H9 (cell line): ENCODE data around the gene ABCB8. TPM values are rescaled to one million over a fixed set of nuclear protein-coding genes. Genes with fewer than 3 reads are reported as not detected.

Experiments used
- DNase-seq: peaks from one replicate; pipeline ENCODE4 v3.0.0-alpha.2; 2017
- H2AFZ ChIP-seq: one replicate; pipeline ENCODE4 v1.6.1; 2013; ENCODE audit warnings: mild to moderate bottlenecking, low read length, control low read depth, moderate library complexity
- H2AK5ac ChIP-seq: 2 replicates; pipeline ENCODE4 v1.6.1; 2013; ENCODE audit warnings: low read length, control low read depth, mixed read lengths; ENCODE audit not compliant: insufficient read length
- H2BK120ac ChIP-seq: one replicate; pipeline ENCODE4 v1.6.1; 2013; ENCODE audit warnings: low read depth, mild to moderate bottlenecking, low read length, control low read depth, inconsistent platforms; ENCODE audit not compliant: poor library complexity, severe bottlenecking
- H2BK12ac ChIP-seq: 2 replicates; pipeline ENCODE4 v1.6.1; 2013; ENCODE audit warnings: low read length, control low read depth, mixed read lengths, low read depth; ENCODE audit not compliant: insufficient read length
- H2BK15ac ChIP-seq: 2 replicates; pipeline ENCODE4 v1.6.1; 2013; ENCODE audit warnings: low read depth, low read length, control low read depth
- H2BK20ac ChIP-seq: one replicate; pipeline ENCODE4 v1.6.1; 2013; ENCODE audit warnings: low read depth, mild to moderate bottlenecking, low read length, control low read depth, inconsistent platforms; ENCODE audit not compliant: poor library complexity, severe bottlenecking
- H2BK5ac ChIP-seq: 2 replicates; pipeline ENCODE4 v1.6.1; 2013; ENCODE audit warnings: low read length, control low read depth, mixed read lengths; ENCODE audit not compliant: insufficient read length
- H3K14ac ChIP-seq: 2 replicates; pipeline ENCODE4 v1.6.1; 2013; ENCODE audit warnings: low read length, control low read depth; ENCODE audit not compliant: insufficient read depth
- H3K18ac ChIP-seq: 2 replicates; pipeline ENCODE4 v1.6.1; 2013; ENCODE audit warnings: low read depth, mild to moderate bottlenecking, mixed read lengths, low read length, control low read depth; ENCODE audit not compliant: insufficient read length
- H3K23ac ChIP-seq: 2 replicates; pipeline ENCODE4 v1.6.1; 2013; ENCODE audit warnings: low read length, control low read depth, mixed read lengths, low read depth; ENCODE audit not compliant: insufficient read length
- H3K23me2 ChIP-seq: 2 replicates; pipeline ENCODE4 v1.6.1; 2013; ENCODE audit warnings: low read depth, mild to moderate bottlenecking, mixed read lengths, low read length, control low read depth; ENCODE audit not compliant: insufficient read length, poor library complexity, severe bottlenecking
- H3K27ac ChIP-seq: 2 replicates; pipeline ENCODE4 v1.5.1; 2013; ENCODE audit warnings: low read length, control low read depth, mixed read lengths, low read depth; ENCODE audit not compliant: insufficient read length
- H3K27me3 ChIP-seq: 2 replicates; pipeline ENCODE4 v1.6.1; 2013; ENCODE audit warnings: low read length, control low read depth, inconsistent platforms; ENCODE audit not compliant: insufficient read depth
- H3K4ac ChIP-seq: 2 replicates; pipeline ENCODE4 v1.6.1; 2013; ENCODE audit warnings: low read depth, mild to moderate bottlenecking, control low read depth, inconsistent platforms, low read length, moderate library complexity
- H3K4me1 ChIP-seq: 2 replicates; pipeline ENCODE4 v1.6.1; 2013; ENCODE audit warnings: low read length, control low read depth, inconsistent platforms; ENCODE audit not compliant: insufficient read depth
- H3K4me2 ChIP-seq: 2 replicates; pipeline ENCODE4 v1.6.1; 2013; ENCODE audit warnings: low read length, control low read depth, mixed read lengths; ENCODE audit not compliant: insufficient read length, insufficient read depth
- H3K56ac ChIP-seq: 2 replicates; pipeline ENCODE4 v1.6.1; 2013; ENCODE audit warnings: low read depth, mild to moderate bottlenecking, mixed read lengths, low read length, control low read depth; ENCODE audit not compliant: insufficient read length
- H3K79me1 ChIP-seq: 2 replicates; pipeline ENCODE4 v1.6.1; 2013; ENCODE audit warnings: low read depth, mild to moderate bottlenecking, moderate library complexity, low read length, control low read depth, inconsistent platforms; ENCODE audit not compliant: insufficient read depth, poor library complexity, severe bottlenecking
- H3K79me2 ChIP-seq: 2 replicates; pipeline ENCODE4 v1.6.1; 2013; ENCODE audit warnings: low read length, control low read depth, inconsistent platforms; ENCODE audit not compliant: insufficient read depth
- H3K9ac ChIP-seq: 2 replicates; pipeline ENCODE4 v1.6.1; 2013; ENCODE audit warnings: low read length, control low read depth, mixed read lengths; ENCODE audit not compliant: insufficient read length; ENCODE audit errors: extremely low read depth
- H3K9me3 ChIP-seq: one replicate; pipeline ENCODE4 v1.6.1; 2013; ENCODE audit warnings: low read depth, low read length, inconsistent platforms; ENCODE audit not compliant: control insufficient read depth
- H3T11ph ChIP-seq: one replicate; pipeline ENCODE4 v1.6.1; 2013; ENCODE audit warnings: mild to moderate bottlenecking, low read length, control low read depth, inconsistent platforms
- H4K20me1 ChIP-seq: one replicate; pipeline ENCODE4 v1.6.1; 2013; ENCODE audit not compliant: control insufficient read depth, insufficient read length, insufficient read depth
- H4K5ac ChIP-seq: 2 replicates; pipeline ENCODE4 v1.6.1; 2013; ENCODE audit warnings: low read depth, mild to moderate bottlenecking, mixed read lengths, low read length, control low read depth; ENCODE audit not compliant: insufficient read length
- H4K8ac ChIP-seq: replicated peaks from 2 replicates; pipeline ENCODE4 v1.6.1; 2013; ENCODE audit warnings: low read length, control low read depth, mixed read lengths, low read depth; ENCODE audit not compliant: insufficient read length
- H4K91ac ChIP-seq: 2 replicates; pipeline ENCODE4 v1.6.1; 2013; ENCODE audit warnings: low read depth, mild to moderate bottlenecking, moderate library complexity, mixed read lengths, low read length, control low read depth; ENCODE audit not compliant: insufficient read length
- H3K27ac Mint-ChIP-seq, 3 experiments: 2 replicates in 2 of 3; 3 replicates in 1 of 3; pipeline ENCODE4 v1.8.0; 2020 to 2021; ENCODE audit warnings: mixed read lengths in 3 of 3, mild to moderate bottlenecking in 1 of 3, moderate library complexity in 1 of 3
- H3K27me3 Mint-ChIP-seq: 2 replicates; pipeline ENCODE4 v1.8.0; 2021; ENCODE audit warnings: low read depth, mild to moderate bottlenecking, moderate library complexity, mixed read lengths
- H3K36me3 Mint-ChIP-seq, 3 experiments: 2 replicates in 2 of 3; 3 replicates in 1 of 3; pipeline ENCODE4 v1.8.0; 2020 to 2021; ENCODE audit warnings: low read depth in 3 of 3, mixed read lengths in 3 of 3; ENCODE audit not compliant: insufficient read depth in 1 of 3
- H3K4me1 Mint-ChIP-seq, 2 experiments: 2 replicates each; pipeline ENCODE4 v1.8.0; 2020; ENCODE audit warnings: mixed read lengths in 2 of 2
- H3K4me3 Mint-ChIP-seq, 2 experiments: 2 replicates in 1 of 2; 3 replicates in 1 of 2; pipeline ENCODE4 v1.8.0; 2020 to 2021; ENCODE audit warnings: mild to moderate bottlenecking in 2 of 2, mixed read lengths in 2 of 2, moderate library complexity in 1 of 2
- H3K9me3 Mint-ChIP-seq, 2 experiments: 2 replicates in 1 of 2; 3 replicates in 1 of 2; pipeline ENCODE4 v1.8.0; 2020; ENCODE audit warnings: mild to moderate bottlenecking in 2 of 2, mixed read lengths in 2 of 2, moderate library complexity in 1 of 2
- CTCF ChIP-seq: fragments of 200-600 bp; sonication (generic); conservative IDR thresholded peaks from 3 replicates; pipeline ENCODE4 v1.8.0; 2021; ENCODE audit warnings: antibody characterized with exemption, mild to moderate bottlenecking
- WGBS: extraction: QIAGEN DNeasy Blood & Tissue Kit; methylation state at CpG from one replicate; pipeline ENCODE4 v1.1.7; 2013; ENCODE audit warnings: missing lambda C conversion rate, low lambda C conversion rate, mixed read lengths; ENCODE audit not compliant: insufficient read length; ENCODE audit errors: extremely low coverage; 5-methylcytosine and 5-hydroxymethylcytosine counted together
- total RNA-seq: library from RNA; stranded (reverse); gene quantifications from 2 replicates; pipeline ENCODE4 v1.2.1, GENCODE V29; 2021

Gene ABCB8
- total RNA-seq, 1 experiment from 2014 or later, result 22.1 TPM

DNA sequence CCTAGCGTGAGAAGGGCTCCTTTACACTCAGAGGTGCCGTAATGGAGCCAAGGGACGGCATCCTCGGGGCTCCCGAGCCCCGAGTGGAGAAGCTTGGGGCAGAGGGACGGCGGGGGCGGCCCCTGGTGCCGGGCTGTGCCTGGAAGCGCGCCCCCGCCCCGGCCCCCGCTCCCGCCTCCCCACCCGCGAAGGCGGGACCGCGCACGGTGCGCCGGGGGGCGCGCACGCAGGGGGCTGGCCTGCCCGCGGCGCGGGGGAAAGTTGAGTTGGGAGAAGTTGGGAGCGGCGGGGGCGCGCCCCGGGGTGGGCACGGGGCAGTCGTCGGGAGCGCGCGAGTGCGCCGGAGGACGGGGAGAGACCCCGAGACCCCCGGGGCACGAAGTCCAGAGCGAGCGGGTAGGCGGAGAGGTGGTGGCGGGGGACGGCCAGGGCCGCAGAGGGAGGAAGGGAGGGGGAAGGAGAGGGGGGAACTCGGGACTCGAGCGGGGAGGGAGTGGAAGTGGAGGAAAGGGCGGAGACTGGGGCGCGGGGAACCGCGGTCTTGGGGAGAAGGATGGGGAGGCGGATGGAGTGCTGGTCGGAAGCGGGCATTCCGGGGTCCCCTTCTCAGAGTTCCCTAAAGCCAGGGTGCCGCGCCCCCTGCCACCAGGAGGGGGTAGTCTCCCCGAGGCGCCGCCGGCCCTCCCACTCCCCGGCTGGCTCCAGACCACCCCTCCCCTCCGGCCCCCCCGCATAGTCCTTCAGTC, 31.3 kb downstream of the ABCB8 start, which contains the start of gene SLC4A2:
TSS of gene SLC4A2 (plus strand) at position 223 of the 746 bp plus-strand sequence. CDS start 2,399 bp downstream, outside the sequence.
- Histone ChIP-seq H3K27me3 (no peaks in the 10 kb centered on the region; the same call in 1 of the 2 replicates), H3K4me2 (peak within 1 kb of the TSS; percentile 58), H3K23me2 (peaks cover 41% of the 10 kb centered on the region), H3T11ph (no peak within 1 kb of the TSS), H3K56ac (no peak within 1 kb of the TSS), H2BK15ac (no peak within 1 kb of the TSS), H4K20me1 (no peaks in the 10 kb centered on the region), H2BK120ac (no peak within 1 kb of the TSS), H3K9me3 (no peaks in the 10 kb centered on the region), H4K5ac (no peak within 1 kb of the TSS), H3K4ac (no peak within 1 kb of the TSS), H3K27ac (no peak within 1 kb of the TSS), H3K14ac (peak within 1 kb of the TSS; percentile 37; the same call in 1 of the 2 replicates), H3K18ac (no peak within 1 kb of the TSS), H2BK20ac (no peak within 1 kb of the TSS), H2AFZ (no peak within 1 kb of the TSS), H2AK5ac (no peak within 1 kb of the TSS), H4K91ac (no peak within 1 kb of the TSS), H4K8ac (no peak within 1 kb of the TSS), H3K23ac (no peak within 1 kb of the TSS), H2BK5ac (no peak within 1 kb of the TSS), H3K79me2 (no peaks in the 10 kb centered on the region), H3K79me1 (no peaks in the 10 kb centered on the region), H3K4me1 (peaks cover 8% of the 10 kb centered on the region), H2BK12ac (no peak within 1 kb of the TSS), H3K9ac (peak within 1 kb of the TSS; percentile 52)
- peak within 1 kb of the TSS; percentile 78 to 91 for H3K4me3 Mint-ChIP-seq
- peak; percentile 61 for TF ChIP-seq CTCF
- peak; percentile 69 for DNase-seq
- no CpG with 5 or more reads among the region's 75 CpGs for WGBS
- peak within 1 kb of the TSS in 2 of 3 experiments; percentile 82 to 93; a peak in 4 of 7 replicates for H3K27ac Mint-ChIP-seq
- H3K4me1 Mint-ChIP-seq, result peaks cover 40 to 52% of the 10 kb centered on the region in 2 experiments
- H3K27me3 Mint-ChIP-seq, result peaks cover 18% of the 10 kb centered on the region
- no peaks in the 10 kb centered on the region; a peak in 1 of 5 replicates for H3K9me3 Mint-ChIP-seq
- H3K36me3 Mint-ChIP-seq, result peaks cover 0 to 9% (median 6%) of the 10 kb centered on the region in 3 experiments; a peak in 6 of 7 replicates
